Activated CD4-positive, alpha-beta T cell treated with anti-CD3 and anti-CD28 coated beads, Interleukin-2, amount 50 U/mL, for 4 hours (primary cell): ENCODE results near the gene RPL4.
"Not testable (repeated sequence)": the region's sequence is repeated elsewhere in the genome, so short reads cannot be mapped to it uniquely, and the experiment has no call there.

Experiments
- DNase-seq, 2 experiments: peaks; one replicate each; pipeline ENCODE4 v3.0.0-alpha.2; 2020

The RPL4 gene

GRCh38 chr15:66504563-66505429 lies at the start of gene RPL4, which contains the start of gene ZWILCH:
TSS of gene RPL4 (minus strand) at chr15:66504855. CDS start at chr15:66504790, 65 bp downstream.
TSS of gene ZWILCH (plus strand) at chr15:66505326. CDS start at chr15:66505339, 13 bp downstream.
- DNase-seq: peak; percentile 71 to 73

GRCh38 chr15:66545255-66545654 lies 40.6 kb upstream of the RPL4 start:
- no peak for DNase-seq

- DNase-seq: no peak
Observed at GRCh38 chr15:66542896-66543295, 38.2 kb upstream of the RPL4 start.

GRCh38 chr15:66535056-66535455 lies 30.4 kb upstream of the RPL4 start:
- DNase-seq: no peak

GRCh38 chr15:66524838-66525237 lies 20.2 kb upstream of the RPL4 start:
- DNase-seq: no peak

- DNase-seq: no peak
Observed at GRCh38 chr15:66523926-66524325, 19.3 kb upstream of the RPL4 start.

GRCh38 chr15:66515901-66516322 lies 11.3 kb upstream of the RPL4 start:
- no peak for DNase-seq

- DNase-seq: no peak
Observed at GRCh38 chr15:66514586-66514985, 9.9 kb upstream of the RPL4 start.

GRCh38 chr15:66508293-66508883 lies 3.7 kb upstream of the RPL4 start:
- DNase-seq: no peak

- no peak for DNase-seq
Observed at GRCh38 chr15:66505818-66506217, 1.2 kb upstream of the RPL4 start.

GRCh38 chr15:66505430-66505811 lies 766 bp upstream of the RPL4 start:
- DNase-seq: no peak

- DNase-seq: no peak
Observed at GRCh38 chr15:66503780-66504562, 684 bp downstream of the RPL4 start.

- not testable (repeated sequence) for DNase-seq
Observed at GRCh38 chr15:66503041-66503648, 1.5 kb downstream of the RPL4 start.

- no peak for DNase-seq
Observed at GRCh38 chr15:66502491-66502890, 2.2 kb downstream of the RPL4 start.

GRCh38 chr15:66500346-66500745 lies 4.3 kb downstream of the RPL4 start:
- DNase-seq: not testable (repeated sequence)

- DNase-seq: no peak
Observed at GRCh38 chr15:66498501-66499386, 5.9 kb downstream of the RPL4 start.

GRCh38 chr15:66497502-66498455 lies 6.9 kb downstream of the RPL4 start, which contains the start of gene SNAPC5:
TSS of gene SNAPC5 (minus strand) at chr15:66497762. CDS start at chr15:66497731, 31 bp downstream.
- peak; percentile 97 for DNase-seq

- no peak for DNase-seq
Observed at GRCh38 chr15:66496951-66497501, 7.6 kb downstream of the RPL4 start.

GRCh38 chr15:66494262-66494661 lies 10.4 kb downstream of the RPL4 start:
- no peak for DNase-seq

GRCh38 chr15:66491846-66492245 lies 12.8 kb downstream of the RPL4 start:
- no peak for DNase-seq
